HepG2 (cell line): Measurements from ENCODE around the gene INF2. TPM values are rescaled to one million over a fixed set of nuclear protein-coding genes. Genes with fewer than 3 reads are reported as not detected.
A peak's percentile ranks its signal among the peaks of the same experiment; 100 is the strongest.

ENCODE experiments used
- FOXJ3 ChIP-seq: sonication (generic); formaldehyde crosslinking; IDR thresholded peaks from 2 replicates; pipeline ENCODE4 v1.4.0; 2020; ENCODE audit warnings: missing genetic modification reagents, mild to moderate bottlenecking, borderline replicate concordance
- HCFC1 ChIP-seq: fragments of 150-350 bp; IDR thresholded peaks from 2 replicates; pipeline ENCODE4 v1.6.1; 2014; ENCODE audit warnings: low read depth, low read length
- HHEX ChIP-seq: IDR thresholded peaks from 2 replicates; pipeline ENCODE4 v1.6.1; 2016; ENCODE audit warnings: control low read depth
- IKZF1 ChIP-seq: fragments of 450-650 bp; IDR thresholded peaks from 2 replicates; pipeline ENCODE4 v1.7.1; 2016
- KAT7 ChIP-seq: IDR thresholded peaks from 2 replicates; pipeline ENCODE4 v1.6.1; 2018; ENCODE audit warnings: borderline replicate concordance, missing compliant biosample characterization
- NAIF1 ChIP-seq: sonication (generic); formaldehyde crosslinking; IDR thresholded peaks from 2 replicates; pipeline ENCODE4 v1.5.0; 2020; ENCODE audit warnings: mild to moderate bottlenecking, missing genetic modification reagents, borderline replicate concordance
- NFKBIZ ChIP-seq: IDR thresholded peaks from 2 replicates; pipeline ENCODE4 v1.6.1; 2018; ENCODE audit warnings: missing genetic modification reagents, missing compliant biosample characterization
- POLR2AphosphoS5 ChIP-seq: IDR thresholded peaks from 2 replicates; pipeline ENCODE4 v1.6.1; 2012; ENCODE audit warnings: low read depth, low read length
- POLR2G ChIP-seq: fragments of 200-400 bp; formaldehyde crosslinking; IDR thresholded peaks from 2 replicates; pipeline ENCODE4 v1.6.1; 2018; ENCODE audit warnings: mild to moderate bottlenecking, low read depth, low read length, moderate library complexity
- SMARCC2 ChIP-seq: fragments of 450-650 bp; IDR thresholded peaks from 2 replicates; pipeline ENCODE4 v1.6.1; 2017; ENCODE audit warnings: antibody characterized with exemption, mild to moderate bottlenecking
- ZNF354B ChIP-seq: sonication (generic); formaldehyde crosslinking; IDR thresholded peaks from 2 replicates; pipeline ENCODE4 v1.8.0; 2022; ENCODE audit warnings: mild to moderate bottlenecking, missing genetic modification reagents
- polyA plus RNA-seq, 8 experiments: library from polyadenylated mRNA; depleted of rRNA in 3 of 8; stranded (reverse) in 7 of 8; unstranded in 1 of 8; fragments of >200 nt; fragmentation: Illumina TruSeq in 4 of 8; extraction: Trizol in 4 of 8; gene quantifications; 2 replicates each; pipeline versions ENCODE4 v1.2.1 to v1.2.3, GENCODE V29; 2011 to 2016; ENCODE audit warnings: low read depth in 4 of 8, missing spikeins in 1 of 8, mixed read lengths in 1 of 8; ENCODE audit not compliant: insufficient read depth in 1 of 8
- total RNA-seq, 5 experiments: library from RNA; depleted of rRNA; stranded (reverse); fragments of >200 nt; fragmentation: Illumina TruSeq; extraction: Trizol; gene quantifications; 2 replicates each; pipeline ENCODE4 v1.2.3, GENCODE V29; 2016; ENCODE audit warnings: low read depth in 1 of 5
- TF ChIP-seq, protein P1 (sequence below): sonication (generic); formaldehyde crosslinking; IDR thresholded peaks from 2 replicates; pipeline ENCODE4 v1.4.0; 2020; ENCODE audit warnings: mild to moderate bottlenecking, missing genetic modification reagents
- TF ChIP-seq, protein P2 (sequence below): IDR thresholded peaks from 2 replicates; pipeline ENCODE4 v1.6.1; 2016; ENCODE audit warnings: control low read depth
- TF ChIP-seq, protein P3 (sequence below): sonication (generic); formaldehyde crosslinking; IDR thresholded peaks from 2 replicates; pipeline ENCODE4 v1.4.0; 2020; ENCODE audit warnings: mild to moderate bottlenecking, missing genetic modification reagents, borderline replicate concordance
- TF ChIP-seq, protein P4 (sequence below): sonication (generic); formaldehyde crosslinking; conservative IDR thresholded peaks from 2 replicates; pipeline ENCODE4 v1.8.1; 2023; ENCODE audit warnings: missing genetic modification reagents
- TF ChIP-seq, protein P5 (sequence below): sonication (generic); formaldehyde crosslinking; IDR thresholded peaks from 2 replicates; pipeline ENCODE4 v1.8.0; 2022; ENCODE audit warnings: missing genetic modification reagents, mild to moderate bottlenecking, inconsistent platforms, borderline replicate concordance
- TF ChIP-seq, protein P6 (sequence below): sonication (generic); formaldehyde crosslinking; conservative IDR thresholded peaks from 2 replicates; pipeline ENCODE4 v1.8.0; 2022; ENCODE audit warnings: mild to moderate bottlenecking, moderate library complexity, missing genetic modification reagents
- TF ChIP-seq, protein P7 (sequence below): sonication (generic); formaldehyde crosslinking; IDR thresholded peaks from 2 replicates; pipeline ENCODE4 v1.8.1; 2023; ENCODE audit warnings: mild to moderate bottlenecking, inconsistent platforms, moderate library complexity, missing genetic modification reagents, borderline replicate concordance

INF2 gene
- total and polyA plus RNA-seq, 2 of the 13 experiments (the other 11 are each of a cell fraction or from before 2014, with no cell fraction given) = 16.4 to 26.4 TPM

DNA sequence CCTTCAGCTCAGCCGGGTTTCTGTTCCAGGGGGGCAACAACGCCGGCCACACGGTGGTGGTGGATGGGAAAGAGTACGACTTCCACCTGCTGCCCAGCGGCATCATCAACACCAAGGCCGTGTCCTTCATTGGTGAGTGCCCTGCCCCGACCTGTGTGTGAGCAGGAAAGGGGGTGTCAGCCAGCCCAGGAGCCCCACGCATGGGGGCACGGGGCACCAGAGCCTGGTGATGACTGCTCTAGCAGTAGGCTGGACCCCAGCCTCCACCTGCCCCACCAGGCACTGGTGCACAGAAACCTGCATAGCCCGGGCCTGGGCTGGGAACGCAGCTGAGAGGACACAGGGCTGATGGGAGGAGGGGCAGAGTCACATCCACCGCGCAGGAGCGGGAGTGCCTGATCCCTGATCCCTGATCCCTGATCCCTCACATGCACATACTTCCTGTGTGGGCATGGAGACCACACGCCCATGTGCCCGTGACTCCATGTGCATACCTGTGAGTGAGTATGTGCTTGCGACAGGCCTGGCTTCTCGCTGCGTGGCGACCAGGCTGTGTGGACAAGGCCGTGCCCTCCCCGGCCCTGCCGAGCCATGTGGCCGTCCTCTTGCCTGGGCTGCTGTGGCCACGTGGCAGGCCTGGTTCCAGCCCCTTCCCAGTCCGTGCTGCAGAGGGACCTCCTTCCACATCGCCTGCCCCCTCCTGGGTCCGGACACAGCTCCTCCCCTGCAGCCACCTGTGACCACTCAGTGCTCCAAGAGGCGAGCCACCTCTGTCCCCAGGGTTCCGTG, 45.8 kb downstream of the INF2 start (continued):
- TF ChIP-seq POLR2AphosphoS5 = peak; percentile 77
- TF ChIP-seq FOXJ3 (CRISPR knock-in tag) = no peak
- no peak for TF ChIP-seq NAIF1
- TF ChIP-seq, protein P1, sequence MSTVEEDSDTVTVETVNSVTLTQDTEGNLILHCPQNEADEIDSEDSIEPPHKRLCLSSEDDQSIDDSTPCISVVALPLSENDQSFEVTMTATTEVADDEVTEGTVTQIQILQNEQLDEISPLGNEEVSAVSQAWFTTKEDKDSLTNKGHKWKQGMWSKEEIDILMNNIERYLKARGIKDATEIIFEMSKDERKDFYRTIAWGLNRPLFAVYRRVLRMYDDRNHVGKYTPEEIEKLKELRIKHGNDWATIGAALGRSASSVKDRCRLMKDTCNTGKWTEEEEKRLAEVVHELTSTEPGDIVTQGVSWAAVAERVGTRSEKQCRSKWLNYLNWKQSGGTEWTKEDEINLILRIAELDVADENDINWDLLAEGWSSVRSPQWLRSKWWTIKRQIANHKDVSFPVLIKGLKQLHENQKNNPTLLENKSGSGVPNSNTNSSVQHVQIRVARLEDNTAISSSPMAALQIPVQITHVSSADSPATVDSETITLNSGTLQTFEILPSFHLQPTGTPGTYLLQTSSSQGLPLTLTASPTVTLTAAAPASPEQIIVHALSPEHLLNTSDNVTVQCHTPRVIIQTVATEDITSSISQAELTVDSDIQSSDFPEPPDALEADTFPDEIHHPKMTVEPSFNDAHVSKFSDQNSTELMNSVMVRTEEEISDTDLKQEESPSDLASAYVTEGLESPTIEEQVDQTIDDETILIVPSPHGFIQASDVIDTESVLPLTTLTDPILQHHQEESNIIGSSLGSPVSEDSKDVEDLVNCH (CRISPR knock-in tag) = no peak
- TF ChIP-seq, protein P2, sequence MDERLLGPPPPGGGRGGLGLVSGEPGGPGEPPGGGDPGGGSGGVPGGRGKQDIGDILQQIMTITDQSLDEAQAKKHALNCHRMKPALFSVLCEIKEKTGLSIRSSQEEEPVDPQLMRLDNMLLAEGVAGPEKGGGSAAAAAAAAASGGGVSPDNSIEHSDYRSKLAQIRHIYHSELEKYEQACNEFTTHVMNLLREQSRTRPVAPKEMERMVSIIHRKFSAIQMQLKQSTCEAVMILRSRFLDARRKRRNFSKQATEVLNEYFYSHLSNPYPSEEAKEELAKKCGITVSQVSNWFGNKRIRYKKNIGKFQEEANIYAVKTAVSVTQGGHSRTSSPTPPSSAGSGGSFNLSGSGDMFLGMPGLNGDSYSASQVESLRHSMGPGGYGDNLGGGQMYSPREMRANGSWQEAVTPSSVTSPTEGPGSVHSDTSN (CRISPR knock-in tag) = no peak
- TF ChIP-seq, protein P3, sequence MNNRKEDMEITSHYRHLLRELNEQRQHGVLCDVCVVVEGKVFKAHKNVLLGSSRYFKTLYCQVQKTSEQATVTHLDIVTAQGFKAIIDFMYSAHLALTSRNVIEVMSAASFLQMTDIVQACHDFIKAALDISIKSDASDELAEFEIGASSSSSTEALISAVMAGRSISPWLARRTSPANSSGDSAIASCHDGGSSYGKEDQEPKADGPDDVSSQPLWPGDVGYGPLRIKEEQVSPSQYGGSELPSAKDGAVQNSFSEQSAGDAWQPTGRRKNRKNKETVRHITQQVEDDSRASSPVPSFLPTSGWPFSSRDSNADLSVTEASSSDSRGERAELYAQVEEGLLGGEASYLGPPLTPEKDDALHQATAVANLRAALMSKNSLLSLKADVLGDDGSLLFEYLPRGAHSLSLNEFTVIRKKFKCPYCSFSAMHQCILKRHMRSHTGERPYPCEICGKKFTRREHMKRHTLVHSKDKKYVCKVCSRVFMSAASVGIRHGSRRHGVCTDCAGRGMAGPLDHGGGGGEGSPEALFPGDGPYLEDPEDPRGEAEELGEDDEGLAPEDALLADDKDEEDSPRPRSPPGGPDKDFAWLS (CRISPR knock-in tag) = no peak
- TF ChIP-seq, protein P4, sequence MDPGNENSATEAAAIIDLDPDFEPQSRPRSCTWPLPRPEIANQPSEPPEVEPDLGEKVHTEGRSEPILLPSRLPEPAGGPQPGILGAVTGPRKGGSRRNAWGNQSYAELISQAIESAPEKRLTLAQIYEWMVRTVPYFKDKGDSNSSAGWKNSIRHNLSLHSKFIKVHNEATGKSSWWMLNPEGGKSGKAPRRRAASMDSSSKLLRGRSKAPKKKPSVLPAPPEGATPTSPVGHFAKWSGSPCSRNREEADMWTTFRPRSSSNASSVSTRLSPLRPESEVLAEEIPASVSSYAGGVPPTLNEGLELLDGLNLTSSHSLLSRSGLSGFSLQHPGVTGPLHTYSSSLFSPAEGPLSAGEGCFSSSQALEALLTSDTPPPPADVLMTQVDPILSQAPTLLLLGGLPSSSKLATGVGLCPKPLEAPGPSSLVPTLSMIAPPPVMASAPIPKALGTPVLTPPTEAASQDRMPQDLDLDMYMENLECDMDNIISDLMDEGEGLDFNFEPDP (CRISPR knock-in tag) = no peak
- TF ChIP-seq IKZF1 = no peak
- no peak for TF ChIP-seq KAT7
- no peak for TF ChIP-seq HHEX
- TF ChIP-seq, protein P5, sequence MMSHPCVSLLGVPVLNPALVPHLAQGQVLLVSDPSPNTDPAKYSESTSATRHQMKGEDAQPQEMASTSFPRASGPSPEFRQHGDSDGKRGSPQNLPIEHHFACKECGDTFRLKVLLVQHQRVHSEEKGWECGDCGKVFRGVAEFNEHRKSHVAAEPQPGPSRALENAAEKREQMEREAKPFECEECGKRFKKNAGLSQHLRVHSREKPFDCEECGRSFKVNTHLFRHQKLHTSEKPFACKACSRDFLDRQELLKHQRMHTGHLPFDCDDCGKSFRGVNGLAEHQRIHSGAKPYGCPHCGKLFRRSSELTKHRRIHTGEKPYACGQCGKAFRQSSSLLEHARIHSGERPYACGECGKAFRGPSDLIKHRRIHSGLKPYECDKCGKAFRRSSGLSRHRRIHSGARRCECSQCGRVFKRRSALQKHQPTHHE (CRISPR knock-in tag) = no peak
- TF ChIP-seq NFKBIZ (CRISPR knock-in tag) = no peak
- TF ChIP-seq, protein P6, sequence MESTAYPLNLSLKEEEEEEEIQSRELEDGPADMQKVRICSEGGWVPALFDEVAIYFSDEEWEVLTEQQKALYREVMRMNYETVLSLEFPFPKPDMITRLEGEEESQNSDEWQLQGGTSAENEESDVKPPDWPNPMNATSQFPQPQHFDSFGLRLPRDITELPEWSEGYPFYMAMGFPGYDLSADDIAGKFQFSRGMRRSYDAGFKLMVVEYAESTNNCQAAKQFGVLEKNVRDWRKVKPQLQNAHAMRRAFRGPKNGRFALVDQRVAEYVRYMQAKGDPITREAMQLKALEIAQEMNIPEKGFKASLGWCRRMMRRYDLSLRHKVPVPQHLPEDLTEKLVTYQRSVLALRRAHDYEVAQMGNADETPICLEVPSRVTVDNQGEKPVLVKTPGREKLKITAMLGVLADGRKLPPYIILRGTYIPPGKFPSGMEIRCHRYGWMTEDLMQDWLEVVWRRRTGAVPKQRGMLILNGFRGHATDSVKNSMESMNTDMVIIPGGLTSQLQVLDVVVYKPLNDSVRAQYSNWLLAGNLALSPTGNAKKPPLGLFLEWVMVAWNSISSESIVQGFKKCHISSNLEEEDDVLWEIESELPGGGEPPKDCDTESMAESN = peak; percentile 77
- no peak for TF ChIP-seq HCFC1
- no peak for TF ChIP-seq SMARCC2
- TF ChIP-seq, protein P7, sequence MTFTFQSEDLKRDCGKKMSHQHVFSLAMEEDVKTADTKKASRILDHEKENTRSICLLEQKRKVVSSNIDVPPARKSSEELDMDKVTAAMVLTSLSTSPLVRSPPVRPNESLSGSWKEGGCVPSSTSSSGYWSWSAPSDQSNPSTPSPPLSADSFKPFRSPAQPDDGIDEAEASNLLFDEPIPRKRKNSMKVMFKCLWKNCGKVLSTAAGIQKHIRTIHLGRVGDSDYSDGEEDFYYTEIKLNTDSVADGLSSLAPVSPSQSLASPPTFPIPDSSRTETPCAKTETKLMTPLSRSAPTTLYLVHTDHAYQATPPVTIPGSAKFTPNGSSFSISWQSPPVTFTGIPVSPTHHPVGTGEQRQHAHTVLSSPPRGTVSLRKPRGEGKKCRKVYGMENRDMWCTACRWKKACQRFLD (CRISPR knock-in tag) = no peak
- TF ChIP-seq POLR2G = peak; percentile 78
- TF ChIP-seq ZNF354B (CRISPR knock-in tag) = no peak
